GM21737 (cell line): ENCODE results near the gene PNPLA7.
A peak's percentile ranks its signal among the peaks of the same experiment; 100 is the strongest.
"Not testable (repeated sequence)": the region's sequence is repeated elsewhere in the genome, so short reads cannot be mapped to it uniquely, and the experiment has no call there.

Experiments used
- ATAC-seq: cut with Tn5 transposase; IDR thresholded peaks from one replicate; pipeline ENCODE4 v1.9.1; 2021; ENCODE audit warnings: mild to moderate bottlenecking, moderate library complexity; ENCODE audit not compliant: unreplicated experiment

Gene PNPLA7

DNA sequence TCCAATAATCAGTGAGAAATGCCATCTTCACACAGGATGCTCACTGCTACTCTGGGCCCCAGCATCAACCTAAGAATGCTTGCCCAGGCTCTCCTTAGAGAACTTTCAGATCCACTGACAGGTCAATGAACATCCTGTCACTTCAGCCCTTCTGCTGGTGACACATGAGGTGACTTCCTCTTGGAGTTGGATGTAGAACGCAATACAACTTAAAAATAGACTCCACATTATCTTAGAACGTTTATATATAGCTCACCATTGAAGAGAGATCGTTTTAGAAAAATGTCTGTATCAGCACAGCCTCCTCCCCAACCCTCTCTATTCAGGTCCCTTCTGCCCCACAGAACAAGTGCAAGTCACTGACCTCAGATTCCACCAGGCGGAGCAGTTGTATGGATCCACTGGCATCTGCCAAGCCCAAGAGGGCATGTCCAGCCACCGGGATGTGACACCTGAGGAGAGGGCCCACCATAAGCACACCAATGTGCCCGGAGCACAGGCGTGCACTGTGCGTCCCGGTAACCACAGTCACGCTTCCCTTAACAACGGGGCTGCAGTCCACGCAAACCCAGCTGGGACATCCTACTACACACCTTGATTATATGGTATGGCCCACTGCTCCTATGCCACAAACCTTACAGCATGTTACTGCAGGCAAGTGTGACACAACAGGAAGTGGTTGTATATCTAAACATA lies 25.7 kb upstream of the PNPLA7 start:
- no peak for ATAC-seq

GRCh38 chr9:137575364-137575715 lies 25.1 kb upstream of the PNPLA7 start:
- ATAC-seq, result no peak

- ATAC-seq, result no peak
Measured at GRCh38 chr9:137574192-137574591, 24.0 kb upstream of the PNPLA7 start.

DNA sequence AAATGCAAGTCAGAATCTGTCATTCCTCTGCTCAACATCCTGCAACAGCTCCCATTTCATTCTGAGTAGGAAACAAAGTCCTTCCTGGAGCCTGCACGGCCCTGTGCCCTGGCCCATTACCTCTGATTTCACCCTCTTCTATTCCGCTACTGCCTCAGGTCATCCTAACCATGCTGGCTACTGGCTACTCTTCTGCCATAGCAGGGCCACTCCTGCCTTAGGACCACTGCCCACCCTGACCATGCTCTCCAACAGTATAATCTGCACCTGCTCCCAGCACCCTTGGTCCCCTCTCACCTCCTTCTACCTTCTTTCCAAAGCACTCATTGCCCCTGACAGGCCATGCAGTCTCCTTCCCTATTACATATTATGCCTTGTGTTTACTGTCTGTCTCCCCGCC lies 20.4 kb upstream of the PNPLA7 start:
- ATAC-seq, result no peak

- no peak for ATAC-seq
Measured at GRCh38 chr9:137569609-137570203, 19.5 kb upstream of the PNPLA7 start.

DNA sequence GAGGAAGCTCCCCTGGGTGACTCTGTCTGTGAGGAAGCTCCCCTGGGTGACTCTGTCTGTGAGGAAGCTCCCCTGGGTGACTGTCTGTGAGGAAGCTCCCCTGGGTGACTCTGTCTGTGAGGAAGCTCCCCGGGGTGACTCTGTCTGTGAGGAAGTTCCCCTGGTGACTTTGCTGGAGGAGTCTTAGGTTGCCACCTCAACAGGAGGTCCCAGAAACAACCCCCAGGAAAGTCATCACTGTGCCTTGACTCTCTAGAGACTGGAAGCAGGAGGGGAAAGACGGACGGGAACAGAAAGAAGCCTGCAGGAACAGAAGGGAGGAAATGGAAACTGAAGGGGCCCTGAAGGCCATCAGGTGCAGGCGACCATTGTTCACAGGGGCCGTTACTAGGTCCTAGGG lies 18.2 kb upstream of the PNPLA7 start:
- ATAC-seq, result not testable (repeated sequence)

GRCh38 chr9:137564817-137565411 lies 14.7 kb upstream of the PNPLA7 start:
- no peak for ATAC-seq

DNA sequence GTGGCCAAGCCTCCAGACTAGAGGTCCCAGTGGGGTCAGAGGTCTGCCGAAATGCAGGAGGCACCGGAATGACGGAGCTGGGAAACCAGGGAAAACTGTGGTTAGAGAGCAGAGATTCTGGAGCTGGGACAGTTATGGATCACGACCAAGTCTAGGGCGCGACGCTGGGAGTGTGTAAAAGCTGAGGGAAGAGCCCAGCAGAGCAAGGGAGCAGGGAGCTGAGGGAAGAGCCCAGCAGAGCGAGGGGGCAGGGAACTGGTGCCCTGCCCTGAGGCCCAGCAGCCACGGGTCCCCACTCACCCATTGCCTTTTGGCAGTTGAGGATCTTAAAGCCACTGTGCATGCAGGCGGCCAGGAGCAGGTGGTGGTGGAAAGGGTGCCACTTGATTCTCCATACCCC lies 13.9 kb upstream of the PNPLA7 start:
- no peak for ATAC-seq

GRCh38 chr9:137558127-137558526 lies 7.9 kb upstream of the PNPLA7 start:
- ATAC-seq, result no peak

- ATAC-seq, result no peak
Measured at GRCh38 chr9:137556069-137556838, 6.1 kb upstream of the PNPLA7 start.

DNA sequence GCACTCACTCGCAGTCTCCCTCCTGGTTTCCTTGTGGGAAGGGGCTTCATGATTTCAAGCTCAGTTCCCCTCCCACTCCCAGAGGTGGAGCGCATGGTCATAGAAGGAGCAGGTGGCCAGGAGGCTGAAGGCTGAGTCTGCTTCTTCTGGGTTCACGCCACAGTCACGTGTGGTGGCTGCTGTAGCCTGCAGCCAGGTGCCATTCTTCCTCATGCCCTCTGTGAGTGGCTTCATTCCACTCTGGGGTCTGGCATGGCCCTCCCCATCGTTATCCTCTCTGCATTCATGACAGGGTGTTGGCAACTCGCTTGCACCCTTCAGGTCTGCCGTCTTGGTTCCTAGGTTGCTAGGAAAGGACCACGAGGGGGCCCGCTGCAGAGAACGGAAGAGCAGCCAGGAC lies 5.0 kb upstream of the PNPLA7 start:
- ATAC-seq, result no peak

GRCh38 chr9:137554349-137554748 lies 4.1 kb upstream of the PNPLA7 start:
- no peak for ATAC-seq

DNA sequence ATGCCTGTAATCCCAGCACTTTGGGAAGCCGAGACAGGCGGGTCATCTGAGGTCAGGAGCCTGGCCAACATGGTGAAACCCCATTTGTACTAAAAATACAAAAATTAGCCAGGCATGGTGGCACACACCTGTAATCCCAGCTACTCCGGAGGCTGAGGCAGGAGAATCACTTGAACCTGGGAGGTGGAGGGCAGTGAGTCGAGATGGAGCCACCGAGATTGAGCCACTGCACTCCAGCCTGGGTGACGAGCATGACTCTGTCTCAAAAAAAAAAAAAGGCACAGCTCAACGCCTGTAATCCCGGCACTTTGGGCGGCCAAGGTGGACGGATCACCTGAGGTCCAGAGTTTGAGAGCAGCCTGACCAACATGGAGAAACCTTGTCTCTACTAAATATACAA lies 3.5 kb upstream of the PNPLA7 start:
- not testable (repeated sequence) for ATAC-seq

DNA sequence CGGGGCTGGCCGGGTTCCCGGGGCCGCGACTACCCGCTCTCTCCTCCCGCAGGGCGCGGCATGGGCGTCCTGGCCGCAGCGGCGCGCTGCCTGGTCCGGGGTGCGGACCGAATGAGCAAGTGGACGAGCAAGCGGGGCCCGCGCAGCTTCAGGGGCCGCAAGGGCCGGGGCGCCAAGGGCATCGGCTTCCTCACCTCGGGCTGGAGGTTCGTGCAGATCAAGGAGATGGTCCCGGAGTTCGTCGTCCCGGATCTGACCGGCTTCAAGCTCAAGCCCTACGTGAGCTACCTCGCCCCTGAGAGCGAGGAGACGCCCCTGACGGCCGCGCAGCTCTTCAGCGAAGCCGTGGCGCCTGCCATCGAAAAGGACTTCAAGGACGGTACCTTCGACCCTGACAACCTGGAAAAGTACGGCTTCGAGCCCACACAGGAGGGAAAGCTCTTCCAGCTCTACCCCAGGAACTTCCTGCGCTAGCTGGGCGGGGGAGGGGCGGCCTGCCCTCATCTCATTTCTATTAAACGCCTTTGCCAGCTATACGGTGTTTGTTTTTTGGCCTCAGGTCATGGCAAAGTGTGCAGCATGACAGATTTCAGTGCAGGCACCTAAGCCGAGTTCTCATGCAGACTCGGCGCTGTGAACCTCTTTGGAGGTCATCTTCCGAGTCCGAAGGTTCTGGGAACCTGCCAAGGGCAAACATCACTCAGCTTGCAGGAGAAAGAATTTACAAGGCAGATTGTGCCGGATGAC lies 2.0 kb upstream of the PNPLA7 start:
- peak; percentile 11 for ATAC-seq

DNA sequence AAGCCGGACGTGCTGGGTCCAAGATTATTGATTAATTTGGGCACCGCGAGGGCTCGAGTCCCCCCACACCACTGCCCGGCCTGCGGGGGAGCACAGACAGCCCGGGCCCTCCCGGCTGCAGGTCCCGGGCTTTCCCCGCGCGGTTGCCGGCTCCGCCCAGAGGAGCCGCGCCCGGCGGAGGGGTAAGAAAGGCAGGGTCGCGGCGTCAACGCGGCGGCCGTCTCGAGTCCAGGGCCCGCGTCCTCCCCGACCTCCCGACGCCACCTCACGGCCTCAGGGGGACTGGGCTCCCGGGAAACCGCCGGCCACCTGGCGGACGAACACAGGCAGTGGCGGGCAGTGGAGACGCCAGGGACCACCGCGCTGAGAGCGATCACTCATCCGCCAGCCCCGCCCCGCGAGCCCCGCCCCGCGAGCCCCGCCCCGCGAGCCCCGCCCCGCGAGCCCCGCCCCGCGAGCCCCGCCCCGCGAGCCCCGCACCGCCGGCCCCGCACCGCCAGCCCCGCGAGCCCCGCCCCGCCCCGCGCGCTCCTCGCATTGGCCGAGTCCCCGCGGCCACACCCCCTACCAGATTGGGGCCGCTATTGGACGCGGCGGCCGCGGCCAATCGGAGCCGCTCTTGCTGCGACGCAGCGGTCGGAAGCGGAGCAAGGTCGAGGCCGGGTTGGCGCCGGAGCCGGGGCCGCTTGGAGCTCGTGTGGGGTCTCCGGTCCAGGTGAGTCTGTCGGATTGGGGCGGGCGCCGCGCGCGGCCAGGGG lies 1.2 kb upstream of the PNPLA7 start, which contains the start of gene MRPL41:
Gene MRPL41 (plus strand): TSS at position 616 of the 758 bp plus-strand sequence. CDS start 203 bp downstream, outside the sequence.
- ATAC-seq, result peak; percentile 75

- not testable (repeated sequence) for ATAC-seq
Measured at GRCh38 chr9:137550958-137551263, 709 bp upstream of the PNPLA7 start.

GRCh38 chr9:137547687-137548543 lies 2.3 kb downstream of the PNPLA7 start:
- ATAC-seq, result no peak

DNA sequence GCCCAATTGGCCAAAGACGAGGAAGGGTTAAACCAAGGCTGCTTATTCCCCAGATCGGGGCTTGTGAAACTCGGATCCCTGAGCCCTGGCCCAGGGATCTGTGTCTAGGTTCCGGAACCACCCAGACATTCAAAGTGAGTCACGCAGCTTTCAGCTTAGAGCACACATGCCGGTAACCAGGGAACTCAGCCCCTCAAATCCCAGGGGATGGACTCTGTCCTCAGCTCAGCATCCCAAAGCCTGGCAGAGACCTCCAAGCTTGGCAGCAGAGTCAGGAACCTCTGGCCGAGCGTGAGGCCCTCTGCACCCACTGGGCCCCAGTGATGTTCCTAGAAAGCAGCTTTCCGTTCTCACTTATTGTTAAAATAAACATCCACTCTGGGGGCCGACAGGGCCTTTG lies 5.1 kb downstream of the PNPLA7 start:
- ATAC-seq, result no peak

GRCh38 chr9:137544176-137544760 lies 5.9 kb downstream of the PNPLA7 start:
- ATAC-seq, result no peak
